Measurements from ENCODE around the gene CCDC190.

DNA sequence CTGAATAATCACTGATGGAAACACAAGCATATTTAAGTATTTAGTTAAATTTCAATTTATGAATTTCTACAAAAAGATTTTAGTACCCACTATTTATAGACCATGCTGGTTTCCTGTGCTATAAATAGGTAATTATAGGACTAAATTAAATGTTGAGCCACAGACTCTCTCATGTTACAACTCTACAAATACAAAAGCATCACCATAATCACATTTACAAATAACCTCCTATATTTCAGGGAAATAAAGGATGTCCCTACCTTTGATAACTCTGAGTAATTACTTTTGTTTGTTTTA is 32.6 kb upstream of the CCDC190 start:
- TF ChIP-seq, protein P1, sequence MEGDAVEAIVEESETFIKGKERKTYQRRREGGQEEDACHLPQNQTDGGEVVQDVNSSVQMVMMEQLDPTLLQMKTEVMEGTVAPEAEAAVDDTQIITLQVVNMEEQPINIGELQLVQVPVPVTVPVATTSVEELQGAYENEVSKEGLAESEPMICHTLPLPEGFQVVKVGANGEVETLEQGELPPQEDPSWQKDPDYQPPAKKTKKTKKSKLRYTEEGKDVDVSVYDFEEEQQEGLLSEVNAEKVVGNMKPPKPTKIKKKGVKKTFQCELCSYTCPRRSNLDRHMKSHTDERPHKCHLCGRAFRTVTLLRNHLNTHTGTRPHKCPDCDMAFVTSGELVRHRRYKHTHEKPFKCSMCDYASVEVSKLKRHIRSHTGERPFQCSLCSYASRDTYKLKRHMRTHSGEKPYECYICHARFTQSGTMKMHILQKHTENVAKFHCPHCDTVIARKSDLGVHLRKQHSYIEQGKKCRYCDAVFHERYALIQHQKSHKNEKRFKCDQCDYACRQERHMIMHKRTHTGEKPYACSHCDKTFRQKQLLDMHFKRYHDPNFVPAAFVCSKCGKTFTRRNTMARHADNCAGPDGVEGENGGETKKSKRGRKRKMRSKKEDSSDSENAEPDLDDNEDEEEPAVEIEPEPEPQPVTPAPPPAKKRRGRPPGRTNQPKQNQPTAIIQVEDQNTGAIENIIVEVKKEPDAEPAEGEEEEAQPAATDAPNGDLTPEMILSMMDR (IDR thresholded peaks at IDR 0.05; ENCODE audit: poor library complexity) = no peak
- TF ChIP-seq EZH2 (IDR thresholded peaks at IDR 0.05; ENCODE audit: borderline replicate concordance) = no peak
- TF ChIP-seq EZH2phosphoT487 (IDR thresholded peaks at IDR 0.05; ENCODE audit: low read depth, severe bottlenecking, unreplicated experiment) = no peak
